Measurements from ENCODE around the gene TEX55. TPM values are rescaled to one million over a fixed set of nuclear protein-coding genes. Genes with fewer than 3 reads are reported as not detected.

TEX55 gene
- total RNA-seq, 4 donors from 2014 or later, result 0.66 TPM; not detected in 3

- TF ChIP-seq CTCF (IDR thresholded peaks at IDR 0.05; ENCODE audit: low read depth), result no peak
Observed at GRCh38 chr3:119125342-119125741, 20.6 kb upstream of the TEX55 start.

- TF ChIP-seq CTCF (IDR thresholded peaks at IDR 0.05; ENCODE audit: low read depth), result no peak
Observed at GRCh38 chr3:119125742-119126504, 20.0 kb upstream of the TEX55 start.

- no peak for TF ChIP-seq CTCF (IDR thresholded peaks at IDR 0.05; ENCODE audit: low read depth)
Observed at GRCh38 chr3:119140466-119140865, 5.5 kb upstream of the TEX55 start.

GRCh38 chr3:119145128-119145499 is 851 bp upstream of the TEX55 start:
- no peak for TF ChIP-seq CTCF (IDR thresholded peaks at IDR 0.05; ENCODE audit: low read depth)

GRCh38 chr3:119146578-119147375 is 812 bp downstream of the TEX55 start:
- TF ChIP-seq CTCF (IDR thresholded peaks at IDR 0.05; ENCODE audit: low read depth), result no peak

GRCh38 chr3:119147494-119147893 is 1.5 kb downstream of the TEX55 start:
- no peak for TF ChIP-seq CTCF (IDR thresholded peaks at IDR 0.05; ENCODE audit: low read depth)

GRCh38 chr3:119148493-119149180 is 2.7 kb downstream of the TEX55 start:
- no peak for TF ChIP-seq CTCF (IDR thresholded peaks at IDR 0.05; ENCODE audit: low read depth)

Measured in subcutaneous adipose tissue (tissue), 4 donors.